Activated CD4-positive, alpha-beta memory T cell treated with anti-CD3 and anti-CD28 coated beads, Interleukin-2, amount 10 ng/mL, durations not matched to agents 7 days and 5 days (primary cell): ENCODE data around the gene NUAK2. TPM values are rescaled to one million over a fixed set of nuclear protein-coding genes. Genes with fewer than 3 reads are reported as not detected.
A peak's percentile ranks its signal among the peaks of the same experiment; 100 is the strongest.

Experiments used
- CTCF ChIA-PET: fragments of 350-600 bp; sonication (Branson Sonifier 250); formaldehyde crosslinking; loops from one replicate; lab custom pipeline; 2021; ENCODE audit warnings: antibody characterized with exemption, inconsistent platforms; lab: Charles Lee
- POLR2A ChIA-PET: fragments of 350-600 bp; sonication (Branson Sonifier 250); formaldehyde crosslinking; loops from one replicate; lab custom pipeline; 2021; ENCODE audit warnings: antibody characterized with exemption; lab: Charles Lee
- DNase-seq: peaks from one replicate; pipeline ENCODE4 v3.0.0-alpha.2; 2020
- H3K27ac Mint-ChIP-seq: one replicate; pipeline ENCODE4 v1.8.0; 2021; ENCODE audit warnings: mild to moderate bottlenecking, mixed read lengths
- H3K27me3 Mint-ChIP-seq: one replicate; pipeline ENCODE4 v1.8.0; 2021; ENCODE audit warnings: mixed read lengths
- H3K36me3 Mint-ChIP-seq: one replicate; pipeline ENCODE4 v1.8.0; 2021; ENCODE audit warnings: low read depth, mixed read lengths
- H3K4me1 Mint-ChIP-seq: one replicate; pipeline ENCODE4 v1.8.0; 2021; ENCODE audit warnings: mixed read lengths
- H3K4me3 Mint-ChIP-seq: one replicate; pipeline ENCODE4 v1.8.0; 2021; ENCODE audit warnings: mild to moderate bottlenecking, mixed read lengths
- H3K9me3 Mint-ChIP-seq: one replicate; pipeline ENCODE4 v1.8.0; 2021; ENCODE audit warnings: mixed read lengths
- total RNA-seq, 2 experiments: library from RNA; stranded (reverse); gene quantifications; one replicate each; pipeline ENCODE4 v1.2.3, GENCODE V29; 2021

NUAK2 gene
- total RNA-seq, 2 experiments from 2014 or later = 12.4 to 13.0 TPM

DNA sequence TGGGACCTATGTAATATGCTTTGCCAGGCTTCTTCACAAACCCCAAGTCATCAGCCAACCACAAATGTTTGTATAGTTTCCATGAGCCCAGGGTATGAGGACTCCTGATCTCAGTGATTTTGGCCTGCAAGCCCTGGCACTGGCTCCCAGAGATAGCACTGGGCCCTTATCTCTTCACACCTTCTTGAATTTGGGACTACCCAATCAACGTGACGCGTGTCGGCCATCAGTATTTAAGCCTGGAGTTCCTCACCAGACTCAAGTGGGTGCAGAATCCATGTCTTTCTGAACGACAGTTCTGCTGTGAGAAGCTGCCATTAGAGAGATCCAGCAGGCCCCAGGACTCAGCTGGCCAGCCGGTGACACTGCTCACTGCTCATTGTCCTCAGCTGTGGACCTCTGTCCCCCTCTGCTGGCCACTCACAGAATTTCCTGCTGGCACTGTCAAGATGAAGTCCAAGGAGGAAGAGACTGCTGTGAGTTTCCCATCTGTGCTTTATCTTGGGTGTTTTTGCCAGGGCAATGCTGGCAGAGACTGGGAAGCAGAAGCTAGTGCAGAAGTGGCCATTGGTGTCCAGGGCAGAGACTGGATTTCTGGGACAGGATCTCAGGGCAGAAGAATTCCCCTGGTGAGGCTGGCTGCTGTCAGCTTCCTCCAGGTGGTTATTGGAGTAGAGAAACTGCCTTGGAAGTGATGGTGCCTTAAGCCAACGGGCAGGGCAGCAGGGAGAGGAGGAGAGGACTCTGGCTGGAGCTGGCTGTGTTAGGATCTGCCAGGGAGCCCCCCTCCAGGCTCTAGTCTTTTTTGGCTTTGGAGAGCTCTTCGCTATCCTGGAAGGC is 65.4 kb downstream of the NUAK2 start:
- POLR2A ChIA-PET = interaction anchor here (1.2 to 2.7 kb wide), 3 partner anchors 10 to 134 kb away, joined by 3 to 15 read pairs (median 5); partner anchors contain the start of genes RBBP5 and TMCC2
- H3K27me3 Mint-ChIP-seq = peaks cover 2% of the 10 kb centered on the region
- no peaks in the 10 kb centered on the region for H3K4me1 Mint-ChIP-seq
- peak; percentile 87 for DNase-seq
- no peak overlapping the region for H3K4me3 Mint-ChIP-seq
- CTCF ChIA-PET = interaction anchor here (0.6 to 8.8 kb wide), 33 partner anchors 9 to 449 kb away, joined by 3 to 92 read pairs (median 5); partner anchors contain the start of genes RBBP5 and TMCC2
- H3K9me3 Mint-ChIP-seq = no peaks in the 10 kb centered on the region
- no peak overlapping the region for H3K27ac Mint-ChIP-seq
- no peaks in the 10 kb centered on the region for H3K36me3 Mint-ChIP-seq

Other genes starting within 250 kb of the NUAK2 start
- 1 to 10 TPM; 2.6 to 2.7 TPM for gene TMEM81, start 237.3 kb downstream of the NUAK2 start, total RNA-seq
- 10 to 100 TPM; 19.5 to 20.3 TPM for gene RBBP5, start 199.8 kb downstream of the NUAK2 start, total RNA-seq
- 1 to 10 TPM; 8.8 to 9.2 TPM for gene DSTYK, start 110.0 kb downstream of the NUAK2 start, total RNA-seq
- 1 to 10 TPM; 1.8 TPM for gene TMCC2, start 93.8 kb downstream of the NUAK2 start, total RNA-seq
- gene KLHDC8A, start 35.2 kb upstream of the NUAK2 start, total RNA-seq = not detected
- gene LEMD1, start 100.3 kb upstream of the NUAK2 start, total RNA-seq = 1 to 10 TPM; 1.1 to 2.2 TPM
- gene BLACAT1, start 134.3 kb upstream of the NUAK2 start, total RNA-seq = under 1 TPM; 0.55 to 0.65 TPM
- 1 to 10 TPM; 1.1 to 1.4 TPM for gene CDK18, start 182.9 kb upstream of the NUAK2 start, total RNA-seq